GM21528 (cell line): Measurements from ENCODE around the gene GMDS.
"Not testable (repeated sequence)": the region's sequence is repeated elsewhere in the genome, so short reads cannot be mapped to it uniquely, and the experiment has no call there.

Experiments
- ATAC-seq: cut with Tn5 transposase; IDR thresholded peaks from one replicate; pipeline ENCODE4 v1.9.1; 2021; ENCODE audit warnings: mild to moderate bottlenecking, moderate library complexity; ENCODE audit not compliant: unreplicated experiment, low FRiP score

Gene GMDS

DNA sequence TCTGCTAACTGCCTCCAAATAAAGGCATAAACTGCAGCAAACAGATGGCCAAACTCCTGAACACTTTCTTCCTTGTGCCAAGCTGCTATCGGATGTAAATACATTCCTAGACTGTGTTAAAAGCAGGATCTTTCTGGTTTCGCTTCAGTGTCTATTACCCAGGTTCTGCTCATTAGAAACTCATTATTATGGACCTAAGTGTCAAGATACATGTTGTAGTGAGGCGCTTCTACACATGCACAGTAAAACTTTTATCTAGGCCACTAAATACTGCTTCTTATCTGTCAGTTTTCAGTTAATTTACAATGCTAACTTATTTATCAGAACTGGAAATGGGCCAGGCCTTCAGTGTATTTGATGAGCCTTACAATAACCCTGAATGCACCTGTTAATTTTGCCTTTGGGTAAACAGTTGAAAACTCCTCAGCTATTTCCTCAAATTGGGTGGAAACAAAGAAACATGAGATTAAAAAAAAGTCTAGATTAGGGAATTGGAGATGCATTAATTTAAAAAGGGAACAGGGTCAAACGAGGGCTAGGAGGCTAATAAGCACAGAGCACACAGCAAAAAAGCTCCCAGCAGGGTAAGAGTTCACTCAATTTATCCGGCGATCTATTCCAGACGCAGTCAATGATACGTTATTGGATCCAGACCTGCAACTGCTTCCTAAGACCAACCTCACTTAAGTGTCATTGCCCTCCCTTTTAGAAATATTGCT, 395.1 kb downstream of the GMDS start:
- ATAC-seq = no peak

DNA sequence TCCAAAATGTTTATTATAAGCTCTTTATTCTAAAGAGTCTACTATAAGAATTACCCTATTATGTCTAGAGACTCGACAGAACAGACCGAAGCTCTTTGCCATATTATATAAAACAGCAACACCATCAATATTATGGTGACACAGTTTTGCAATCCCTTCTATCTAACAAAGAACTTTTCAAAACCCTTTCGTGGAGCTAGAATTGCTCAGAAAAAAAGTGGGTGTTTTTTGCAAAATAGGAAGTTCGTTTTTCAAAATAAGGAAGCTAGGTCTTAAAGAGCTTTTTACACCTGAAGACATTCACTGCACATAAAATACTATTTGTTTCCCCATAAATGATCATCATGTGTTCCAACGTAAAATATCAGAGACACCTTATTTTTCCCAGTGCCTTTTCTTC, 395.7 kb downstream of the GMDS start:
- ATAC-seq = no peak

GRCh38 chr6:1848752-1849151, 396.7 kb downstream of the GMDS start:
- no peak for ATAC-seq

DNA sequence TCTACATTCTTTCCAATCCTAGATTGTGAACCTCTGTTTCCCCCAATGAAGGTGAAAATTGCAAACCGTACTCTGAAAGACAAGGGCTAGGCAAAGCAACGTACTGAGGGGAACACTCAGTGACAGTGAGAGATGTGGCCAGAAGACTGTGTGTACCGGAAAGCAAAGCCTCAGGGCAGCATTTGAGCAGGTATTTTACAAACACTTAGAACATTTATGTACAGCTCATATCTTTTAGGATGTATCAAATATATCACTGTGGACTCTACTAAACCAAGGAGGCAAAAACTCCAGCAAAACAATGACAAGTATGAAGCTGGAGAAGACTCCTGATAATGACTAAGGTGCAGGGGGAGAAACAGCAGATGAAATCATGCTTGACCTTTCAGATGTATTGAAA, 398.8 kb downstream of the GMDS start:
- no peak for ATAC-seq

DNA sequence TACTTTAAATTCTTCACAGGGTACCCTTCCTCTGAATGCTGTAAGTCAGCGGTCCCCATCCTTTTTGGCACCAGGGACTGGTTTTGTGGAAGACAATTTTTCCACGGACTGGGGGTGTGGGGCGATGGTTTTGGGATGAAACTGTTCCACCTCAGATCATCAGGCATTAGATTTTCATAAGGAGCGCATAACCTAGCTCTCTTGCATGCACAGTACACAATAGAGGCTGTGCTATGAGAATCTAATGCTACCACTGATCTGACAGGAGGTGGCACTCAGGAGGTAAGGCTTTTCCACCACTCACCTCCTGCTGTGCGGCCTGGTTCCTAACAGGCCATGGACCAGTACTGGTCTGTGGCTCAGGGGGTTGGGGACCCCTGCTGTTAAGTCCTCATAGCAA, 399.9 kb downstream of the GMDS start:
- ATAC-seq = not testable (repeated sequence)

GRCh38 chr6:1842334-1842733, 403.1 kb downstream of the GMDS start:
- no peak for ATAC-seq

GRCh38 chr6:1841136-1841535, 404.3 kb downstream of the GMDS start:
- ATAC-seq = no peak

DNA sequence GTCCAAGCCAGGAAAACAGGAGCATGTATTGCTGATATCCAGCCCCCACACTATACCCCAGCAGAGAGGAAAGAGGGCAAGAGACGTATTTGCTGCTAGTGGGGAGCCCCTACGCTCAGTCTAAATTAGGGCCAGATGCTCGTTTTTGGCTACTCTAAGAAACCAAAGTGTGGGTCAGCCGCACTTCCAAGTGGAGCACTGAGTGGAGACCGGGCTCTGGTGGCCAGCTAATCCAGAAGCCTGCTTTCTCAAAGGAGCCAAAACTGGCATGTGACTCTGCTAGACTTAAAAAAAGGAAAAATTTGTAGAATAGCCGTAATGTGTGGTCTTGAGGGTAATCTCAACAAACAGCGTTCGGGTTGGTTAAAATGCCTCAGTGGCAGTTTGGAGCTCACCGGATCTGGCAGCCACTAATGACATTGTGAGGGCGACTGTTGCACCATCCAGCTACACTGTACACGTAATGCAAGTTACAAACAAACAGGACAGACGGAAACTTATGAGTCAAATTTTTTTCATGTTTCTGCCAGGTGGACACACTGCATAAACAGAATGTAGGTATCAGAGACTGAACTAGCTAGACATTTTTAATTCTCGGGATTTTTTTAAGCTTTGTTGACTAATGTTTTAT, 404.8 kb downstream of the GMDS start:
- ATAC-seq = no peak

- no peak for ATAC-seq
Measured at GRCh38 chr6:1839361-1839760, 406.0 kb downstream of the GMDS start.

DNA sequence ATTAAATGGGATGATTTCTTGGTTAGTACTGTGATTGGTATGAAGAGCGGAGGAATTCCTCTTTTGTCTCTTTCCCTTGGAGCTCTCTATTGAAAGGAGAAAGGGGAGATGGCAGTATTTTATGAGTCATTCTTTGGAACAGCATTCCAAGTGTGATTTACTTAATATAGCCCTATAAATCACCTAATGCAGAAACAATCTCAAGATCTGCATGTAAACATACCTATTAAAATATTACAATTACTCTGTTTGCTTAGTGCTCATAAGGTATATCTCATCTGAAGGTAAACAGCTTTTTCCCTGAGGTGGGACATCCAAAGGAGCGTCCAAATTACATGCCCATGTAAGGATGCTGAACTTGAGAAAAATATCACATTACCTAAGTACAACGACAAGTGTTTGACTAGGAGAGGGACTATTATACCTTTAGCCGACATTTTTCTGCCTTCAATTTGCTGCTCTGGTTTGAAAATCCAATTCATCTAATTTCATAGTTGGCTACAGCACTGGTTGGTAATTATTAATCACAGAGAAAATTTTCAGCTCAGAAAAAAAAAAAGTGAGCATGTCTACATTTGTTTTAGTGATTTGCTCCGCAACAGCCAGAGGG, 406.7 kb downstream of the GMDS start:
- ATAC-seq = no peak

GRCh38 chr6:1837826-1838225, 407.6 kb downstream of the GMDS start:
- ATAC-seq = no peak

DNA sequence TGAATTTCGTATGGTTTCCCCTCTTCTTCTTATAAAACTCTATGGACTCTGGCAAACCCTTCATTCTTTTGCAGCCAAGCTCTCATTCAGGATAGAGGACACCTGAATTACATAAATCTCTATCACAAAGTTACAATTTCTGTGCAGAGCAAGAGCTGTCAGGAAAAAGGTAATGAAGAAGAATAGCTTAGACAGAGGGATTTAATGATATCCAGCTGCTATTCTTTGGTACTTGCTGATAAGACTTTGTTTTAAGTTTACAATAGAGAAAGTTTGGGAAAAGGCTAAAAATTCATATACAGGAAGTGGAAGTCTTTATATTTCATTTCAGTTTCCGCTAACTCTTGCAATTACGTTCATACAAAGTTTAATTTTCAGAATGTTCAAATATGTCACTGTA, 408.7 kb downstream of the GMDS start:
- no peak for ATAC-seq

DNA sequence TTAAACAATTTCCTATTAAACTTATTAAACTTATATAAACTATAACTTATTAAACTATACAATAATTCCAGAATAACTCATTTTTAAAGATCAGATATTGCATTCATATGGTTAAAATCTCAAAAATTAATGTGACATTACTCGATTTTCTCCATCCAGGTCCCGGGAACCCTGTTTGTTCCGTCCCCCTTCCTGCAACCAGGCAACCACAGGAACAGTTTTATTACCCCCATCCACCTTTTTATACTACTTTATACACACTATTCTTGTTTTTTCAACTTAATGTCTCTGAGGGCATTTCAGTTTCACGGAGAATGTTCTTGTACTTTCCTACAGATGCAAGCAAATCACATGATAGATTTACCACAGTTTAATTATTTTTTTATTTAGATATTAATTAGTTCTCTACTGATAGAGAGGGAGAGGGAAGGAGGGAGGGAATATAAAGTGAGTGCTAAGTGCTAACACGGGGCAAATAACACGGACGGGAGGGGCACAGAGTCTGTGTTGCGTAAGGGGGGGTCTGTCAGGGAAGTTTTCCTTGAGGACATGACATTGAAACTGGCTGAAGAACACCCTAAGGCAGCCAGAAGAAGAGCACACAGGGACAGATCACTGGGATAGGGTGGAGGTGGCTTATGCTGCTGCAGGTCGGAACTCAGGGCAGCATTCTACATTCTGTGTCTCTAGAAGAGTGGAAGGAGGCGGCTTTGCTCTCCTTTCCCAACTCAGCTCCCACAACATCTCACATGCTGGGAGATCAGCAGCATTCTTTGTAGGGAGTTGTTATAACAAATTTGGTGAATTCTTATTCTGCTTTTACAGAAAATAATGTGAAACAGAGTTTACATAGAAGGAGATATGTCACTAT, 410.5 kb downstream of the GMDS start:
- ATAC-seq = no peak

GRCh38 chr6:1834207-1834606, 411.2 kb downstream of the GMDS start:
- ATAC-seq = no peak

GRCh38 chr6:1832844-1833787, 412.3 kb downstream of the GMDS start:
- no peak for ATAC-seq

DNA sequence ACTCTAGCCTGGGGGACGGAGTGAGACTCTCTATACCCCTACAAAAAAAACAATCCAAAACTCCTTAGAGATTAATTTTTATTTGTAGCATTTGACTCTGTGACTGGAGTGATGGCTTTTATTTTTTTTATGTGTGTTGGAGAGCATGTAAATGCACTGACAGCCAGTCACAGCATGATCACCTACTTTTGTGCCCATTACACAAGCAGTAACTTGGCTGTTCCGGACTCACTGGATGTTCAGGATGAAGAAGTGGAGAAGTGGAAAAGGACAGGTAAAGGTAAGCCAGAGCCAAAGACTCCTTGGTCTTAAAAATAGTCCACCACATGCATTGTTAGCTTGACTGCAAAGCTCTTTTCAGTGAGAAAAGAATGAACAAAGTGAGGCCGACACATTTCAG, 413.0 kb downstream of the GMDS start:
- ATAC-seq = no peak

- no peak for ATAC-seq
Measured at GRCh38 chr6:1827984-1828793, 417.2 kb downstream of the GMDS start.

DNA sequence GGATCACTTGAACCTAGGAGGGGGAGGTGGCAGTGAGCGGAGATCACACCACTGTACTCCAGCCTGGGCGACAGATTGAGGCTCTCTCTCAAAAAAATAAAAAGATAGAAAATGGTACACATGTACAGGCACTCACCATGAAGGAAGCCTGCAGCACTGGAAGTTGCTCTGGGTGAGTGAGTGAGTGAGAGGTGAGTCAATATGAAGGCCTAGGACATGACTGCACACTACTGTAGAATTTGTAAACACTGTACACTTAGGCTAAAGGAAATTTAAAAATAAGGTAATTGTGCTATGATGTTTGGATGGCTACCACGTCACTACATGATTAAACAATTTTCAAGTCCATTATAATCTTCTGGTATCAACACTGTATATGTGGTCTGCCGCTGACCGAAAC, 419.5 kb downstream of the GMDS start:
- no peak for ATAC-seq

GRCh38 chr6:1825277-1825676, 420.1 kb downstream of the GMDS start:
- no peak for ATAC-seq
